Measurements from ENCODE around the gene SYDE2. TPM values are rescaled to one million over a fixed set of nuclear protein-coding genes. Genes with fewer than 3 reads are reported as not detected.
"Not testable (repeated sequence)": the region's sequence is repeated elsewhere in the genome, so short reads cannot be mapped to it uniquely, and the experiment has no call there.

Gene SYDE2
- total RNA-seq, 6 donors from 2014 or later = 14.3 to 38.5 (median 23.2) TPM

DNA sequence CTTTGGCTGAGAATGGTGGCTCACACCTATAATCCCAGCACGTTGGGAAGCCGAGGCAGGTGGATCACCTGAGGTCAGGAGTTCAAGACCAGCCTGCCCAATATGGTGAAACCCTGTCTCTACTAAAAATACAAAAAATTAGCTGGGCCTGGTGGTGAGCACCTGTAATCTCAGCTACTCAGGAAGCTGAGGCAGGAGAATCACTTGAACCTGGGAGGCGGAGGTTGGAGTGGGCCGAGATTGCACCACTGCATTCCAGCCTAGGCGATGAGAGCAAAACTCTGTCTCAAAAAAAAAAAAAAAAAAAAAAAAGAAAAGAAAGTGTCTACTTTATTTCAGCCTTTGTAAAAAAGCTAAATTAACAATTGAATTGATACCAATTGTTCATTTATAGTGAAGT, 62.4 kb downstream of the SYDE2 start:
- peak in 1 of 4 donors; percentile 34 for TF ChIP-seq EP300 (IDR thresholded peaks at IDR 0.05)
- TF ChIP-seq, protein P1, sequence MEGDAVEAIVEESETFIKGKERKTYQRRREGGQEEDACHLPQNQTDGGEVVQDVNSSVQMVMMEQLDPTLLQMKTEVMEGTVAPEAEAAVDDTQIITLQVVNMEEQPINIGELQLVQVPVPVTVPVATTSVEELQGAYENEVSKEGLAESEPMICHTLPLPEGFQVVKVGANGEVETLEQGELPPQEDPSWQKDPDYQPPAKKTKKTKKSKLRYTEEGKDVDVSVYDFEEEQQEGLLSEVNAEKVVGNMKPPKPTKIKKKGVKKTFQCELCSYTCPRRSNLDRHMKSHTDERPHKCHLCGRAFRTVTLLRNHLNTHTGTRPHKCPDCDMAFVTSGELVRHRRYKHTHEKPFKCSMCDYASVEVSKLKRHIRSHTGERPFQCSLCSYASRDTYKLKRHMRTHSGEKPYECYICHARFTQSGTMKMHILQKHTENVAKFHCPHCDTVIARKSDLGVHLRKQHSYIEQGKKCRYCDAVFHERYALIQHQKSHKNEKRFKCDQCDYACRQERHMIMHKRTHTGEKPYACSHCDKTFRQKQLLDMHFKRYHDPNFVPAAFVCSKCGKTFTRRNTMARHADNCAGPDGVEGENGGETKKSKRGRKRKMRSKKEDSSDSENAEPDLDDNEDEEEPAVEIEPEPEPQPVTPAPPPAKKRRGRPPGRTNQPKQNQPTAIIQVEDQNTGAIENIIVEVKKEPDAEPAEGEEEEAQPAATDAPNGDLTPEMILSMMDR (IDR thresholded peaks at IDR 0.05) = peak in 2 of 6 experiments; percentile 23 to 46
- not testable (repeated sequence) for H3K9me3 ChIP-seq; H3K27me3 ChIP-seq; H3K27ac ChIP-seq; ATAC-seq (ENCODE audit: low FRiP score in 2 of 2); H3K36me3 ChIP-seq; H3K4me3 ChIP-seq
- DNase-seq = peak in 1 of 2 donors; percentile 74
- 56 to 76% methylated on average over 5 of the region's 5 CpGs for WGBS, 2 donors
- peaks cover 11 to 33% (median 18%) of the 10 kb centered on the region in 4 donors for H3K4me1 ChIP-seq

DNA sequence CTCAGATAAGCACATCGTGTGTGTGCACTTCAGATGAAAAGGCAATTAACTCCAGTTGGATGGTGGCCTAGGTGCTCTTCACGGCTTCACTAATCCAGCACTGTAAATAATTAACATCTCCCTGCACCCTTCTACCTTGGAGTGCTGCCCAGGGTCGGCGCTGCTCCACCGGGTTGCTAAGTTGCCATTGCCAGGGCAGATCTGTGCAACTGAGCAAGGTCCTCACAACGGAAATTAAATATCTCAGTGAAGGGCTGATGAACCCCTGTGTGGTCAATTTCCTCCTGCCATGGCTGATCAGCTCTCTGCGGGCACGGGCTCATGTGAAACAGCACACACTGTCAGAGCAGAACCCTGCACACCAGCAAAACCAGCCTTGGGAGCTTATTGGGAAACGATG, 63.2 kb downstream of the SYDE2 start:
- ATAC-seq (ENCODE audit: low FRiP score in 2 of 2) (peak; percentile 55 to 83), DNase-seq (peak; percentile 84 to 86)
- Histone ChIP-seq H3K4me3 (no peak overlapping the region), H3K27ac (peak overlapping the region in 1 of 4 donors; percentile 37), H3K4me1 (peaks cover 11 to 35% (median 19%) of the 10 kb centered on the region in 4 donors), H3K9me3 (no peaks in the 10 kb centered on the region), H3K27me3 (no peaks in the 10 kb centered on the region), H3K36me3 (no peaks in the 10 kb centered on the region)
- 47 to 53% methylated on average over 9 of the region's 9 CpGs for WGBS, 2 donors
- TF ChIP-seq, protein P1 (IDR thresholded peaks at IDR 0.05) = no peak
- peak in 1 of 2 donors; percentile 29 for TF ChIP-seq POLR2AphosphoS5 (IDR thresholded peaks at IDR 0.05)
- TF ChIP-seq EP300 (IDR thresholded peaks at IDR 0.05) = peak in 1 of 4 donors; percentile 41

DNA sequence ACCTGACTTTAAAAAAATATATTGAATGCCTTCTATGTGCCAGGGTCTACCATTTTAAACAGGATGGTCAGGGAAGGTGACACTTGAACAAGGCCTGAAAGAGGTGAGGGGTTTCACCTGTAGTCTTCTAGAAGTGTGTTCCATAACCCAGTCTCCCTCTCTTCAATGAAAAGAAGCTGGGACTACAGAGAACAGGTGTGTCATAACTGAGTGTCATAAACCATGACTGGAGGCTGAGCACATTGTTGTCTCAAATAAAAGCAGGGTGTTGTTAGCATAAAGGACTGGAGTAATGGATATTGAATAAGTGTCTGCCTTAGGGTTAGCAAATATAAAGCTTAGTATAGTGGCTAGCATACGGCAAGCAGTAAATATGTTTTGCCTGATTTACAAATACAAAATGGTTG, 65.4 kb downstream of the SYDE2 start:
- TF ChIP-seq, protein P1 (IDR thresholded peaks at IDR 0.05) = no peak
- no peak for TF ChIP-seq EP300 (IDR thresholded peaks at IDR 0.05)
- no peak for TF ChIP-seq POLR2AphosphoS5 (IDR thresholded peaks at IDR 0.05)
- no peak for TF ChIP-seq POLR2A (IDR thresholded peaks at IDR 0.05)

DNA sequence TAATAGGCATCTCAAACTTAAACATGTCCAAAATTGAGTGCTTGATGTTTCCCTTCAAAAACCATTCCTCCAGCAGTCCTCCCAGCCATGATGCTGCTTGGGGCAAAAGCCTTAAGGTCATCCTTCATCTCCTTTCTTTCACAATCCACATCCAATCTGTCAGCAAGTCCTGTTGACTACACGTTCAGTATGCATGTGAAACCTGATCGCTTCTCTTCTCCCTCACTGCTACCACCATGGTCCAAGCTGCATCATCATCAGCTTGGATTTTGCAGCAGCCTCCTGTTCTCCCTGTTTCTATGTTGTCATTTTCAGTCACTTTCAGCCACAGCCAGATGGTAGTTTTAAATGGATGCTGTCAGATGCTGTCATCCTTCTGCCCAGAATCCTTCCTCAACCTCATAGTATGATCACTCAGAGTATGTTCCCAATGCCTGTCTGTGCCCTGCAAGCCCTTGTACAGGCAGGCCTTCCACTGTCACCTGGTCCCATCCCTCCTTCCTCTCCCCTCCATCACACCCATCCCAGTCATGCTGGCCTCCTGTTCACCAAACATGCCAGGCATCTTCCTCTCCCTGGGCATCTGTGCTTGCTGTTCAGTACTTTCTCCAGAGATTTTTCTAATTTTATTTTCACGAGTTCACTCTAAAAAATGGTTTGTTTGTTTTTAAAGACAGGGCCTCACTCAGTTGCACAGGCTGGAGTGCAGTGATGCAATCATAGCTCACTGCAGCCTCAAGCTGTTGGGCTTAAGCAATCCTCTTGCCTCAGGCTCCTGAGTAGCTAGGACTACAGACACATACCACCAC, 66.0 kb downstream of the SYDE2 start:
- 42 to 52% methylated on average over 3 of the region's 3 CpGs for WGBS, 2 donors
- TF ChIP-seq, protein P1 (IDR thresholded peaks at IDR 0.05) = no peak
- TF ChIP-seq EP300 (IDR thresholded peaks at IDR 0.05) (peak in 1 of 4 donors; percentile 48), POLR2A (IDR thresholded peaks at IDR 0.05) (no peak), POLR2AphosphoS5 (IDR thresholded peaks at IDR 0.05) (peak; percentile 48 to 49)
- ATAC-seq (ENCODE audit: low FRiP score in 2 of 2) (peak; percentile 55 to 80), DNase-seq (peak in 1 of 2 donors; percentile 86)
- Histone ChIP-seq H3K27ac (peak overlapping the region; percentile 31 to 79 (median 70)), H3K4me3 (no peak overlapping the region), H3K9me3 (no peaks in the 10 kb centered on the region), H3K27me3 (no peaks in the 10 kb centered on the region), H3K36me3 (no peaks in the 10 kb centered on the region), H3K4me1 (peaks cover 11 to 42% (median 19%) of the 10 kb centered on the region in 4 donors)

More for the DNA sequence above, 65.4 kb downstream of the SYDE2 start:
- 85 to 91% methylated on average over 1 of the region's 1 CpG for WGBS, 2 donors
- DNase-seq = no peak
- peak overlapping the region; percentile 31 to 79 (median 70) for H3K27ac ChIP-seq
- H3K4me3 ChIP-seq = no peak overlapping the region
- H3K9me3 ChIP-seq = no peaks in the 10 kb centered on the region
- H3K27me3 ChIP-seq = no peaks in the 10 kb centered on the region
- H3K4me1 ChIP-seq = peaks cover 11 to 42% (median 19%) of the 10 kb centered on the region in 4 donors
- H3K36me3 ChIP-seq = no peaks in the 10 kb centered on the region
- ATAC-seq (ENCODE audit: low FRiP score in 2 of 2) = peak in 1 of 2 donors; percentile 58

All from upper lobe of left lung (tissue), 6 donors.